ENCODE results near the gene GNA12. TPM values are rescaled to one million over a fixed set of nuclear protein-coding genes. Genes with fewer than 3 reads are reported as not detected.

Gene GNA12
- polyA plus RNA-seq, 4 donors, result 3.4 to 27.2 (median 14.5) TPM

DNA sequence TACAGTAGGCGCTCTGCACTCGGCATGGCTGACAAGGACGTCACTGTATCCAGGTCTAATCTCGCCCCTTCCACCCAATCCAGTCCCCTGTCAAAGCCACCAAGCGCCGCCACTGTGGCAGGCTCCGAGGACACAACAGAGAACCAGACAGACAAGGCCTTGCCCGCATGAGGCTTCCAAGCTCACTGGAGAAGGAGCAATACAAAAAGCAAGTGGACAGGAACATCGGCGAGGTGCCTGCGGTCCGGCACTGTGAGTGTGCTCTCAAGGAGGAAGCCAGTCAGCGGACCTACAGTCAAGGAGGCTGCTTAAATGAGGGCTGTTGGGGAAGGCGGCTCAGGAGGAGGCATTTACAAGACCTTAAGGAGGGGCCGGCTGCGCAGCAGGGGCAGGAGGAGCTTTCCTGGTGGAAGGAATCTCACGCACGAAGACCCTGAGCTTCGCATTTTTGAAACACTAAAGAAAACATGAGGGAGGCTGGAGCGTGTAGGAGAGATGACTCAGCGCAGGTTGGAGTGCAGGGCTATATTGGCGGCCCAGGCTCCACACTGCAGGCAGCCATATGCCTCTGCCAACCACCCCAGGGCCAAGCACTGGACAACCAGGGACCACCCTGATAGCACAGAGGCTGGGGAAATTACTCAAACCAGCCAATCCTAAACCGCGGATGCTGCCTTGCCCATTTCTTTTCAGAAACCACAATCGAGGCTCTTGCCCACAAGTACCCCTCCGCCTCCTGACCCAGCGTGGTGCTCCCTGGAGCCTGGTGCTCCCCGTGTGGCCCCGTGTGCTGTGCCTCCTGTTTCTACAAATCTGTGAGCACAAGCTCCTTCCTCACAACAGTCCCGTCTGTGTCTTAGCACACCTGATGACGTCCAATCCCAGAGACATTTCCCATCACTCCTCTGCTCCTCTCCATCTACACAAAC lies 28.9 kb downstream of the GNA12 start:
- Histone ChIP-seq H3K4me3 (ENCODE audit: low read depth in 1 of 3, low read length in 3 of 3) (no peak overlapping the region), H3K36me3 (ENCODE audit: control insufficient read depth in 3 of 3, insufficient read depth in 2 of 3, low read depth in 1 of 3, low read length in 3 of 3) (peaks cover 0 to 32% (median 0%) of the 10 kb centered on the region in 3 donors), H3K27me3 (ENCODE audit: control insufficient read depth in 3 of 3, insufficient read depth in 3 of 3, low read length in 3 of 3) (no peaks in the 10 kb centered on the region), H3K4me1 (ENCODE audit: control insufficient read depth in 3 of 3, insufficient read depth in 2 of 3, low read depth in 1 of 3, low read length in 2 of 3) (peaks cover 0 to 3% (median 0%) of the 10 kb centered on the region in 3 donors), H3K27ac (ENCODE audit: low read depth in 1 of 3, low read length in 2 of 3) (peak overlapping the region in 1 of 3 donors; percentile 9), H3K9me3 (ENCODE audit: control insufficient read depth in 2 of 2, insufficient read depth in 1 of 2, low read depth in 1 of 2, low read length in 1 of 2) (peaks cover 0 to 3% of the 10 kb centered on the region in 2 donors)
- DNase-seq (no peak), FAIRE-seq (no peak)
- 94 to 96% (median 95%) methylated on average over 31 of the region's 31 CpGs for WGBS, 3 donors

DNA sequence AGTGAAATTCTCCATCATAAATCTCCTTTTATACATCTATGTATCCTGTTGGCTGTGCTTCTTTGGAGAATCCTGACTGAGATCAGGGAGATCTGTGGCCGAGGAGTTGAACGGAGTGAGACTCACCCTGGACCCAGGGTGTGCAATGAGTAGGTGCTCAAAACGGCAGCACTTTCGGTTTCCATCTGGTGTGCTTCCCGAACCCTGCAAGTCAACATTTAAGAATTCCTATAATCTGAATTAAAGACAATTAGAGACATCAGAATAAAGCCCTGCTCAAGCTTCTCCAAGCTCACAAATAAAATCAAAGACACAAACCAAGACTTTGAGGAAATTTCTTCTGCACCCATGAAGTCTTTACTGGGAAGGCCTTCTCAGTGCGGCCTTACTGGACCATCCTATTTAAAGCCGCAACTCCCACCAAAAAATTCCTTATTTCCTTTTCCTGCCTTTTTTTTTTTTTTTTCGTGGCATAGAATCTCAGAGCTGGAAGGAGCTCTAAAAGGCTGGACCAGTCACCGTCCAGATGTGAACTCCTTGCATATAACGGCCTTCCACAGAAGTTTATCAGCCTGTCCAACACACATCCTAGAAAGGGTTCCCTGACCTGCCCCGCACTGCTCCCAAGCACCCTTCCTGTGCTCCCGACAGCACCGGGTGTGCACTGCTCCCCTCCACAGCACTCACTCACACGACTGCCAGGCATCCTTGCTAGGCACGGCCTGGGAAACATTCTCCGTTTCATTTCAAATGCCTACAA lies 29.7 kb downstream of the GNA12 start:
- Histone ChIP-seq H3K4me1 (ENCODE audit: control insufficient read depth in 3 of 3, insufficient read depth in 2 of 3, low read depth in 1 of 3, low read length in 2 of 3) (peaks cover 0 to 3% (median 0%) of the 10 kb centered on the region in 3 donors), H3K36me3 (ENCODE audit: control insufficient read depth in 3 of 3, insufficient read depth in 2 of 3, low read depth in 1 of 3, low read length in 3 of 3) (peaks cover 0 to 34% (median 0%) of the 10 kb centered on the region in 3 donors), H3K9me3 (ENCODE audit: control insufficient read depth in 2 of 2, insufficient read depth in 1 of 2, low read depth in 1 of 2, low read length in 1 of 2) (peaks cover 0 to 3% of the 10 kb centered on the region in 2 donors), H3K4me3 (ENCODE audit: low read depth in 1 of 3, low read length in 3 of 3) (no peak overlapping the region), H3K27ac (ENCODE audit: low read depth in 1 of 3, low read length in 2 of 3) (peak overlapping the region in 2 of 3 donors; percentile 23 to 59), H3K27me3 (ENCODE audit: control insufficient read depth in 3 of 3, insufficient read depth in 3 of 3, low read length in 3 of 3) (no peaks in the 10 kb centered on the region)
- 76 to 81% (median 77%) methylated on average over 16 of the region's 16 CpGs for WGBS, 3 donors
- FAIRE-seq, result no peak
- no peak for DNase-seq

DNA sequence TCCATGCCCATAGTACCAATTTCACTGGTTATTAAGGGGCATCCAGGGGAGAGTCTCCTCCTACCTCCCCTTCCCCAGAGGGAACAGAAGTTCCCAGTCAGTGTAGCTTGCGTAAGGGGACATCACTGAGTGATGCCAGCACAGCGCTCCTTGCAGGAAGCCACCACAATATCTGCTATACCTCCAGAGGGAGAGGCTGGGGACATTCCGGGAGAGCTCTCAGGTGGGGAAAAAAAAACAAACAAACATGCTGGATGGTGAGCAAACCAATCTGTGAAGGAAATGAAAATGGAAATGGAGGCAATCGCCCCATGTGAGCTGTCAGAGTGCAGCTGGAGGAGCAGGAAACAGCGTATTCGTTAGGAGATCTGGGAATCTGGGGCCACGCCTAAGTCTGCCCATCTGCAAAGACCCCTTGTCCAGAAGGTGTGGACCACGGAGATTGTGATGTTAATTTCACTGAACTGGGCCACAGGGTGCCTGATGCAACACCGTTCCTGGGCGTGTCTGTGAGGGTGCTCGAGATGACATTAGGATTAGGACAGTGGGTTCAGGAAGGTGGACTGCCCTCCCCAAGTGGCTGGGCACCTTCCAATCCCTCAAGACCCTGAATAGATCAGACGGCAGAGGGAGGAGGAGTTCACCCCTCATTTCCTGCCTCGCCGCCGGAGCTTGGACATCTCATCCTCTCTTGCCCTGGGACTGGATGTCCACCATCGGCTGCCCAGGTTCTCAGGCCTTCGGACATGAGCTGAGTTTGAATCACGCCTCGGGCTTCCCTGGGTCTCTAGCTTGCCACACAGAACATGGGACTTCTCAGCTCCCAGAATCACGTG lies 30.5 kb downstream of the GNA12 start:
- peak overlapping the region in 2 of 3 donors; percentile 23 to 59 for H3K27ac ChIP-seq (ENCODE audit: low read depth in 1 of 3, low read length in 2 of 3)
- DNase-seq (no peak), FAIRE-seq (no peak)
- peaks cover 0 to 3% (median 0%) of the 10 kb centered on the region in 3 donors for H3K4me1 ChIP-seq (ENCODE audit: control insufficient read depth in 3 of 3, insufficient read depth in 2 of 3, low read depth in 1 of 3, low read length in 2 of 3)
- WGBS, 3 donors, result 81 to 88% (median 85%) methylated on average over 19 to 20 of the region's 20 CpGs
- H3K36me3 ChIP-seq (ENCODE audit: control insufficient read depth in 3 of 3, insufficient read depth in 2 of 3, low read depth in 1 of 3, low read length in 3 of 3), result peaks cover 0 to 35% (median 0%) of the 10 kb centered on the region in 3 donors
- peaks cover 0 to 3% of the 10 kb centered on the region in 2 donors for H3K9me3 ChIP-seq (ENCODE audit: control insufficient read depth in 2 of 2, insufficient read depth in 1 of 2, low read depth in 1 of 2, low read length in 1 of 2)
- no peak overlapping the region for H3K4me3 ChIP-seq (ENCODE audit: low read depth in 1 of 3, low read length in 3 of 3)
- H3K27me3 ChIP-seq (ENCODE audit: control insufficient read depth in 3 of 3, insufficient read depth in 3 of 3, low read length in 3 of 3), result no peaks in the 10 kb centered on the region

DNA sequence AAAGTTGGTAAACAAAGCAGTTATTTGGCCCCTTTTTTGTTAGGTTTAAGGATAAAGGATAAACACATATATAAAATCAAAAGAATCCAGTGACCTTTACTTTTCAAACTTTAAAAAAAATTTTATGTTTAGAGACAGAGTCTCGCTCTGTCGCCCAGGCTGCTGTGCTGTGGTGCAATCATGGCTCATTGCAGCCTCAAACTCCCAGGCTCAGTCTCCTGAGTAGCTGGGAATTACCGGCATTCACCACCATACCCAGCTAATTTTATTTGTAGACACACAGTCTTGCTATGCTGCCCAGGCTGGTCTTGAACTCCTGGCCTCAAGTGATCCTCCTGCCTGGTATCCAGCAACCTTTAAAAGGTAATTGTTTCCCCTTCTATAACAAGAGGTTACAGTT lies 31.3 kb downstream of the GNA12 start:
- no peak for FAIRE-seq

DNA sequence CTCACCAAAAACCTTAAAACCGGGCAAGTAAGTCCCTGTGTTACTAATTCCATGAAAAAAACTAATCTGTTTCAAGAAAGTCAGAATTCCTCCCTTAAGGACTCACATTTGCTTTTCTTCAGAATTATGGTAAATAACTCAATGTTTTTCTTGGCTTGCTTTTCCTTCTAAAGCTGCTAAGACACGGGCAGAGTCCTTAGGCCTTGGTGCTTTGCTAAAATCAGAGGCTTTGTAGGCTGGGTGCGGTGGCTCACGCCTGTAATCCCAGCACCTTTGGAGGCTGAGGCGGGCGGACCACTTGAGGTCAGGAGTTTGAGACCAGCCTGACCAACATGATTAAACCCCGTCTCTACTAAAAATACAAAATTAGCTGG lies 32.0 kb downstream of the GNA12 start:
- Histone ChIP-seq H3K9me3 (ENCODE audit: control insufficient read depth in 2 of 2, insufficient read depth in 1 of 2, low read depth in 1 of 2, low read length in 1 of 2) (peaks cover 0 to 3% of the 10 kb centered on the region in 2 donors), H3K4me1 (ENCODE audit: control insufficient read depth in 3 of 3, insufficient read depth in 2 of 3, low read depth in 1 of 3, low read length in 2 of 3) (peaks cover 0 to 5% (median 3%) of the 10 kb centered on the region in 3 donors), H3K27ac (ENCODE audit: low read depth in 1 of 3, low read length in 2 of 3) (peak overlapping the region in 2 of 3 donors; percentile 6 to 66), H3K36me3 (ENCODE audit: control insufficient read depth in 3 of 3, insufficient read depth in 2 of 3, low read depth in 1 of 3, low read length in 3 of 3) (peaks cover 0 to 38% (median 0%) of the 10 kb centered on the region in 3 donors), H3K27me3 (ENCODE audit: control insufficient read depth in 3 of 3, insufficient read depth in 3 of 3, low read length in 3 of 3) (no peaks in the 10 kb centered on the region), H3K4me3 (ENCODE audit: low read depth in 1 of 3, low read length in 3 of 3) (no peak overlapping the region)
- no peak for DNase-seq
- WGBS, 3 donors, result 75 to 94% (median 89%) methylated on average over 7 of the region's 7 CpGs
- FAIRE-seq, result no peak

More for the DNA sequence above, 31.3 kb downstream of the GNA12 start:
- Histone ChIP-seq H3K27ac (ENCODE audit: low read depth in 1 of 3, low read length in 2 of 3) (peak overlapping the region in 1 of 3 donors; percentile 42), H3K4me3 (ENCODE audit: low read depth in 1 of 3, low read length in 3 of 3) (no peak overlapping the region), H3K27me3 (ENCODE audit: control insufficient read depth in 3 of 3, insufficient read depth in 3 of 3, low read length in 3 of 3) (no peaks in the 10 kb centered on the region), H3K4me1 (ENCODE audit: control insufficient read depth in 3 of 3, insufficient read depth in 2 of 3, low read depth in 1 of 3, low read length in 2 of 3) (peaks cover 0 to 5% (median 3%) of the 10 kb centered on the region in 3 donors), H3K36me3 (ENCODE audit: control insufficient read depth in 3 of 3, insufficient read depth in 2 of 3, low read depth in 1 of 3, low read length in 3 of 3) (peaks cover 0 to 38% (median 0%) of the 10 kb centered on the region in 3 donors), H3K9me3 (ENCODE audit: control insufficient read depth in 2 of 2, insufficient read depth in 1 of 2, low read depth in 1 of 2, low read length in 1 of 2) (peaks cover 0 to 3% of the 10 kb centered on the region in 2 donors)
- WGBS, 3 donors, result 88 to 94% (median 92%) methylated on average over 3 of the region's 3 CpGs
- no peak for DNase-seq

DNA sequence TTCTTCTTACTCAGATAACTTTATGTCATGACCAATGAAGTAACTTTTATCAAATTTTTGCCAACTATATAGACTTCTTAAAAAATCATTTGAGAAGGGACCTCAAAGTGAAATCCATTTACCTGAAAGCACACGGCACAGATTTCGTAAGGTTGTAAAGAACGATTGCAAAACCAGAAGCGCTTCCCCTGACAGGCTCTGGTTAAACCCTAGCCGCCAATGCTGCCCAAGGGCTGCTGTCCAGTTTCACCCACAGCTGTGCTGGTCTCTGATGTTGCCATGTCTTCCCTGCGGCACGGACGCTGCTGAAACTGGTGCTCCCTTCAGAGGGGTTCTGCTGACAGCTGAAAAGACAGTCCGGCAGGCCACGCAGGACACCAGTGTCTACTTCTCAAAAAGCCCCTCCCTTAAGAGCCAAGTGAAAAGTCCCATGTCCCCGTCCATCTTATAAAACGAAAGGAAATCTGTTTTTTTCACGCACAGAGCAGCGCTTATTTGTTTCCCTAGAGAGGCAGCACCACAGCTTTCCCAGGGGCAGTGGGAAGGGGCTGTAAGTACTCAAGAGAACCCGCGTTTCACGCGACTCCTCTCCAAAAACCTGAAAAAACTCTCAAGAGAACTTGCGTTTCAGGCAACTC lies 32.5 kb downstream of the GNA12 start:
- H3K9me3 ChIP-seq (ENCODE audit: control insufficient read depth in 2 of 2, insufficient read depth in 1 of 2, low read depth in 1 of 2, low read length in 1 of 2), result peaks cover 0 to 3% of the 10 kb centered on the region in 2 donors
- no peak for FAIRE-seq
- peaks cover 0 to 5% (median 3%) of the 10 kb centered on the region in 3 donors for H3K4me1 ChIP-seq (ENCODE audit: control insufficient read depth in 3 of 3, insufficient read depth in 2 of 3, low read depth in 1 of 3, low read length in 2 of 3)
- DNase-seq, result no peak
- peaks cover 0 to 38% (median 0%) of the 10 kb centered on the region in 3 donors for H3K36me3 ChIP-seq (ENCODE audit: control insufficient read depth in 3 of 3, insufficient read depth in 2 of 3, low read depth in 1 of 3, low read length in 3 of 3)
- peak overlapping the region in 2 of 3 donors; percentile 6 to 66 for H3K27ac ChIP-seq (ENCODE audit: low read depth in 1 of 3, low read length in 2 of 3)
- WGBS, 3 donors, result 70 to 91% (median 86%) methylated on average over 19 of the region's 19 CpGs
- no peaks in the 10 kb centered on the region for H3K27me3 ChIP-seq (ENCODE audit: control insufficient read depth in 3 of 3, insufficient read depth in 3 of 3, low read length in 3 of 3)
- no peak overlapping the region for H3K4me3 ChIP-seq (ENCODE audit: low read depth in 1 of 3, low read length in 3 of 3)

DNA sequence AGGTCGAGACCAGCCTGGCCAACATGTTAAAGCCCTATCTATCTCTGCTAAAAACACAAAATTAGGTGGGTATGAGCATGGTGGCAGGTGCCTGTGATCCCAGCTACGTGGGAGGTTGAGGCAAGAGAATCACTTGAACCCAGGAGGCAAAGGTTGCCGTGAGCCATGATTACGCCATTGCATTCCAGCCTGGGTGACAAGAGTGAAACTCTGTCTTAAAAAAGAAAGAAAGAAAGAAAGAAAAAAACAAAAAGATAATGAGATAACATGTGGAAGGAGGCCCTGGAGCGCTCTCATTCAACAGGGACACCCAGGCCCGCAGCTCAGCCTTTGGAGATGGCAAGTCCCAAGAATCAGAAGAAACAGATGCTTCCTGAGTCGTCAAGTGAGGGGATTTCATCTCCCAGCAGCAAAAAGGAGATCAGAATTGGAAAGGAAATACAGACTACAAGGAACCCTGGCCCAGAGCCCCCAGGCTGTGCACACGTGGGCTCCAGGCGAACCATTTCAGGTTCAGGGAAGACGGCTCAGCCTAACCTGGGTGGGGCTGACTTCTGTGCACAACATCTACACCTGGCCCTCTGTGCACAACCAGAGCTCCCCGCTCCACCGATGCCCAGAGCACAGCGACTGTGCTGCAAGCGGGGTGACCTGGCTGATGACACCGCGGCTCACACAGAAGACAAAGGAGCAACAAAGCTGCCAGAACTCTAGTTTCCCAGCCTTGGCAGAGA lies 33.3 kb downstream of the GNA12 start:
- peaks cover 0 to 38% (median 0%) of the 10 kb centered on the region in 3 donors for H3K36me3 ChIP-seq (ENCODE audit: control insufficient read depth in 3 of 3, insufficient read depth in 2 of 3, low read depth in 1 of 3, low read length in 3 of 3)
- no peaks in the 10 kb centered on the region for H3K27me3 ChIP-seq (ENCODE audit: control insufficient read depth in 3 of 3, insufficient read depth in 3 of 3, low read length in 3 of 3)
- peaks cover 0 to 5% (median 3%) of the 10 kb centered on the region in 3 donors for H3K4me1 ChIP-seq (ENCODE audit: control insufficient read depth in 3 of 3, insufficient read depth in 2 of 3, low read depth in 1 of 3, low read length in 2 of 3)
- H3K9me3 ChIP-seq (ENCODE audit: control insufficient read depth in 2 of 2, insufficient read depth in 1 of 2, low read depth in 1 of 2, low read length in 1 of 2), result peaks cover 0 to 3% of the 10 kb centered on the region in 2 donors
- DNase-seq, result no peak
- WGBS, 3 donors, result 76 to 89% (median 81%) methylated on average over 16 of the region's 16 CpGs
- peak overlapping the region in 1 of 3 donors; percentile 18 for H3K27ac ChIP-seq (ENCODE audit: low read depth in 1 of 3, low read length in 2 of 3)
- no peak overlapping the region for H3K4me3 ChIP-seq (ENCODE audit: low read depth in 1 of 3, low read length in 3 of 3)
- FAIRE-seq, result no peak
